ENCODE data around the gene HIVEP1. TPM values are rescaled to one million over a fixed set of nuclear protein-coding genes. Genes with fewer than 3 reads are reported as not detected.

HIVEP1 gene
- total RNA-seq, 1 donor: 18.8 TPM

DNA sequence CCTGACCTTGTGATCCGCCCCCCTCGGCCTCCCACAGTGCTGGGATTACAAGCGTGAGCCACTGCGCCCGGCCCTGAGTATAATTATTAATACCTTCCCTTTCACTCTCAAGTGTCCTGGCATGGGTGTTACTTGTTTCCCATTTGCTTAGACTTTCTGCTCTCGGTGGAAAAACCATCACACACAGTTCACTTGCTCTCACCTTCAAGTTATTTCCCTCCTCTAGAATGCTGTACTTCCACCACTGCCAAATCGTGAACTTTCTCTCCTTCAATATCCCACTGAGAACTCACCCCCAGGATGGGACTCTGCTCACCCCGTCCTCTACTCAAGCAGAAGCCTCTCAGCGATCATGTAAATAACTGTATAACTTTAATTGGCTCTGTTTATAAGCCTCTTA lies 4.6 kb upstream of the HIVEP1 start:
- Histone ChIP-seq H3K4me3 (ENCODE audit: insufficient read depth, low read length) (no peak overlapping the region), H3K27me3 (ENCODE audit: insufficient read depth, low read length) (no peaks in the 10 kb centered on the region), H3K27ac (ENCODE audit: low read depth, low read length) (no peak overlapping the region), H3K9me3 (ENCODE audit: low read depth, low read length) (no peaks in the 10 kb centered on the region), H3K4me2 (ENCODE audit: insufficient read depth, low read length) (no peak overlapping the region), H4K20me1 (ENCODE audit: insufficient read depth, low read length) (no peaks in the 10 kb centered on the region), H3K79me2 (ENCODE audit: insufficient read depth, low read length) (no peaks in the 10 kb centered on the region), H3K36me3 (ENCODE audit: insufficient read depth, low read length) (no peaks in the 10 kb centered on the region), H3K4me1 (ENCODE audit: insufficient read depth, low read length) (peaks cover 14% of the 10 kb centered on the region), H2AFZ (ENCODE audit: low read length) (no peak overlapping the region)
- TF ChIP-seq, protein P1, sequence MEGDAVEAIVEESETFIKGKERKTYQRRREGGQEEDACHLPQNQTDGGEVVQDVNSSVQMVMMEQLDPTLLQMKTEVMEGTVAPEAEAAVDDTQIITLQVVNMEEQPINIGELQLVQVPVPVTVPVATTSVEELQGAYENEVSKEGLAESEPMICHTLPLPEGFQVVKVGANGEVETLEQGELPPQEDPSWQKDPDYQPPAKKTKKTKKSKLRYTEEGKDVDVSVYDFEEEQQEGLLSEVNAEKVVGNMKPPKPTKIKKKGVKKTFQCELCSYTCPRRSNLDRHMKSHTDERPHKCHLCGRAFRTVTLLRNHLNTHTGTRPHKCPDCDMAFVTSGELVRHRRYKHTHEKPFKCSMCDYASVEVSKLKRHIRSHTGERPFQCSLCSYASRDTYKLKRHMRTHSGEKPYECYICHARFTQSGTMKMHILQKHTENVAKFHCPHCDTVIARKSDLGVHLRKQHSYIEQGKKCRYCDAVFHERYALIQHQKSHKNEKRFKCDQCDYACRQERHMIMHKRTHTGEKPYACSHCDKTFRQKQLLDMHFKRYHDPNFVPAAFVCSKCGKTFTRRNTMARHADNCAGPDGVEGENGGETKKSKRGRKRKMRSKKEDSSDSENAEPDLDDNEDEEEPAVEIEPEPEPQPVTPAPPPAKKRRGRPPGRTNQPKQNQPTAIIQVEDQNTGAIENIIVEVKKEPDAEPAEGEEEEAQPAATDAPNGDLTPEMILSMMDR (IDR thresholded peaks at IDR 0.05; ENCODE audit: extremely low read depth, low read depth, low read length): no peak
- DNase-seq (ENCODE audit: insufficient read length, low spot score, missing footprints): no peak

DNA sequence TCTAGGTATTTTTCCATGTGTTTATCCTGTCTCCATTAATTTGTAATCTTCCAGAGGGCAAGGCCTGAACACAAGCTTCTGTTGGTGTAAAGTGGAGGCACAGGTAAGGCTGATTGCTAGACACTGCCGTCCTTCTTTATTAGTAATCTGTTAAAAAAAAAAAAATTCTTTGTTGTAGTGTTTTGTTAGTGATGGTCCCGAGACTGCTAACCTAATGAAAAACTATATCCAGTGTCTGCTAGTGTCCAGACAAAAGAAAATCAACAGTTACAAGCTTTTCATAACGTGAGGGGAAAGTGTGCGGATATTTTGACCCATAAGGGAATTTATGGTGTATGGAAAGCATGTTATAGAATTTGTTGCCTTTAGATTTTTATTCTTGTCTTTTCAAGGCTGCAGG lies 4.2 kb upstream of the HIVEP1 start:
- Histone ChIP-seq H3K27ac (ENCODE audit: low read depth, low read length) (peak overlapping the region; percentile 91), H3K9me3 (ENCODE audit: low read depth, low read length) (no peaks in the 10 kb centered on the region)

DNA sequence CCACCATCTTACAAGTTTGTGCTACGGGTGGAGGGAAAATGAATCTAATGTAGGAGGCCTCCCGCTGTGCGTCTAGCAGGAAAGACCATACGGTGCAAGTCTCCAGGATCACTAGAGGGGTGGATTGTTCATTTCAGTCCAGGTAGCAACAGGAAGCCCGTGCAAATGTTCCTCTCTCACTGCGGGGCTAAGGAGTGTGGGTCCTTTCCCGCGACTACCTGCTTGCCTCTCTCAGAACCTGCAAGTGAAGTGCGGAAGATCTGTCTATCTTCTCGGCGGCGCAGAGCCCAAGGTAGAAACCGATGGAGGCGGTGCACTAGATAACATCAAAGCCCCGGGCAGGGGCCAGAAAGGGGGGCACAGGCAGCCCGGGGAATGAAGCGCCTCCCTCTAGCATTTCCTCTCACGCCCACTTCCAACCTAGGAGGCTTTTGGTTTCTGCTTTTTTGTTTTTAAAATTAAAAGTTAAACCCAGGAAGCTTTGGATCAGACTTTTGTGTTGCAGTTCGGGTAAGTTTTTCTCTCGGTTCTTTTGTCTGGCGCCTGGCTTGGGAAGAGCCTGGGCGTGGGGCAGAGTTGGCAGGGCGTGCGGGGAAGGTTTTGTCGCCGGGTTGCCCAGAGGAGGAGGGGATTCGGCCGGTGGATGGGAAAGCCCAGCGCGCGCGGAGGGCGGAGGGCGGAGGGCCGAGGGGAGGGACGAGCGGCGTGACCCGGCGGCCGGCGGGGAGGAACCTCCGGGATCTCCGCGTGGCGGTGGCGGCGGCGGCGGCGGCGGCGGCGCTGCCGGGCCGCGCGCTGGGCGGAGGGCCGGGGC lies 3.5 kb upstream of the HIVEP1 start:
- peak overlapping the region; percentile 91 for H3K27ac ChIP-seq (ENCODE audit: low read depth, low read length)
- peak overlapping the region; percentile 74 for H2AFZ ChIP-seq (ENCODE audit: low read length)
- no peaks in the 10 kb centered on the region for H4K20me1 ChIP-seq (ENCODE audit: insufficient read depth, low read length)
- H3K4me2 ChIP-seq (ENCODE audit: insufficient read depth, low read length): peak overlapping the region; percentile 85
- no peaks in the 10 kb centered on the region for H3K36me3 ChIP-seq (ENCODE audit: insufficient read depth, low read length)
- H3K79me2 ChIP-seq (ENCODE audit: insufficient read depth, low read length): no peaks in the 10 kb centered on the region
- H3K4me1 ChIP-seq (ENCODE audit: insufficient read depth, low read length): peaks cover 18% of the 10 kb centered on the region
- peak; percentile 96 for DNase-seq (ENCODE audit: insufficient read length, low spot score, missing footprints)
- no peaks in the 10 kb centered on the region for H3K27me3 ChIP-seq (ENCODE audit: insufficient read depth, low read length)
- TF ChIP-seq, protein P1 (IDR thresholded peaks at IDR 0.05; ENCODE audit: extremely low read depth, low read depth, low read length): no peak
- no peaks in the 10 kb centered on the region for H3K9me3 ChIP-seq (ENCODE audit: low read depth, low read length)
- H3K4me3 ChIP-seq (ENCODE audit: insufficient read depth, low read length): peak overlapping the region; percentile 87

More for the DNA sequence above, 4.2 kb upstream of the HIVEP1 start:
- Histone ChIP-seq H2AFZ (ENCODE audit: low read length) (peak overlapping the region; percentile 74), H4K20me1 (ENCODE audit: insufficient read depth, low read length) (no peaks in the 10 kb centered on the region), H3K4me2 (ENCODE audit: insufficient read depth, low read length) (peak overlapping the region; percentile 85), H3K4me1 (ENCODE audit: insufficient read depth, low read length) (peaks cover 14% of the 10 kb centered on the region), H3K27me3 (ENCODE audit: insufficient read depth, low read length) (no peaks in the 10 kb centered on the region), H3K79me2 (ENCODE audit: insufficient read depth, low read length) (no peaks in the 10 kb centered on the region), H3K36me3 (ENCODE audit: insufficient read depth, low read length) (no peaks in the 10 kb centered on the region), H3K4me3 (ENCODE audit: insufficient read depth, low read length) (peak overlapping the region; percentile 87)
- TF ChIP-seq, protein P1 (IDR thresholded peaks at IDR 0.05; ENCODE audit: extremely low read depth, low read depth, low read length): no peak
- no peak for DNase-seq (ENCODE audit: insufficient read length, low spot score, missing footprints)

DNA sequence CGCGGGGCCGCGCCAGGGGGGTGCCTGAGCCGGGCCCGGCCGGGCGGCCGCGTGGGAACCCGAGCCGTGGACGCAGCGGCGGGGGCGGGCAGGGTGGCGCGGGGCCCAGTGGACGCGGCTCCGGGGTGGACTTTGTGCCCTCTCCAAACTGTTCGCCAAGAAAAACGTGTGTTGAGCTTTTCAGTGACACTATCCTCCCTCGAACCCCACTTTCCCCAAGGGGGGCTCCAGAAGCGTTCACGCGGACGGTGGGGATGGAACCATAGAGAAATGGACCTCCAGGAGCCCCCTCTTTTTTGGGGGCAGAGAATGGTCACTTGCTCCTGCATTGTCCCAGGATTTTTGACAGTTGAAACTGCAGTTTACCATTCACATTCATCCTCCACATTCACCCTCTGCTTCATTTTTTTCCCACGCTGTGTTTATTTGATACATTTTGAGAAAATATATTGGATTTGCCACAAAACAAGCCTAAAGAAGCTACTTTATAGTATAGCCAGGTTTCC lies 2.9 kb upstream of the HIVEP1 start:
- no peak for DNase-seq (ENCODE audit: insufficient read length, low spot score, missing footprints)
- H3K9me3 ChIP-seq (ENCODE audit: low read depth, low read length): no peaks in the 10 kb centered on the region
- peak overlapping the region; percentile 87 for H3K4me3 ChIP-seq (ENCODE audit: insufficient read depth, low read length)
- peak overlapping the region; percentile 72 for H2AFZ ChIP-seq (ENCODE audit: low read length)
- H3K4me2 ChIP-seq (ENCODE audit: insufficient read depth, low read length): peak overlapping the region; percentile 86
- no peaks in the 10 kb centered on the region for H3K27me3 ChIP-seq (ENCODE audit: insufficient read depth, low read length)
- no peaks in the 10 kb centered on the region for H3K36me3 ChIP-seq (ENCODE audit: insufficient read depth, low read length)
- peaks cover 23% of the 10 kb centered on the region for H3K4me1 ChIP-seq (ENCODE audit: insufficient read depth, low read length)
- H4K20me1 ChIP-seq (ENCODE audit: insufficient read depth, low read length): no peaks in the 10 kb centered on the region
- H3K27ac ChIP-seq (ENCODE audit: low read depth, low read length): peak overlapping the region; percentile 94
- TF ChIP-seq, protein P1 (IDR thresholded peaks at IDR 0.05; ENCODE audit: extremely low read depth, low read depth, low read length): no peak
- no peaks in the 10 kb centered on the region for H3K79me2 ChIP-seq (ENCODE audit: insufficient read depth, low read length)
